SK-N-SH (cell line): ENCODE data around the gene CERS6. TPM values are rescaled to one million over a fixed set of nuclear protein-coding genes. Genes with fewer than 3 reads are reported as not detected.

Source experiments
- CTCF ChIA-PET: fragments of 300-600, 350-600 bp; formaldehyde crosslinking; extraction: SDS; loops from one replicate; lab custom pipeline; 2021; lab: Yijun Ruan, JAX
- POLR2A ChIA-PET: fragments of 350-600 bp; sonication (Branson Sonifier 250); formaldehyde crosslinking; extraction: SDS; loops from one replicate; lab custom pipeline; 2020; ENCODE audit warnings: antibody characterized with exemption, inconsistent platforms; lab: Yijun Ruan, JAX
- DNase-seq: peaks from one replicate; pipeline ENCODE4 v3.0.0; 2012
- H2AFZ ChIP-seq: fragments of 200-600 bp; sonication (generic); 2 replicates; pipeline ENCODE4 v1.8.1; 2016; ENCODE audit warnings: antibody characterized with exemption, mild to moderate bottlenecking, low read depth
- H3F3A ChIP-seq: fragments of 200-600 bp; sonication (generic); replicated peaks from 2 replicates; pipeline ENCODE3; 2016; ENCODE audit warnings: antibody characterized with exemption, mild to moderate bottlenecking; ENCODE audit not compliant: insufficient read depth
- H3K27ac ChIP-seq, 2 experiments: fragments of 200-500 bp in 1 of 2; fragments of 200-600 bp in 1 of 2; sonication (Bioruptor generic) in 1 of 2; sonication (generic), shearing (Covaris generic) in 1 of 2; 2 replicates each; pipeline versions ENCODE4 v1.5.1 to v1.6.1; 2014 to 2016; ENCODE audit warnings: low read depth in 2 of 2, inconsistent platforms in 1 of 2, low read length in 1 of 2, mild to moderate bottlenecking in 1 of 2, mixed read lengths in 1 of 2
- H3K27me3 ChIP-seq: fragments of 200-600 bp; sonication (generic), shearing (Covaris generic); 2 replicates; pipeline ENCODE4 v1.6.1; 2016; ENCODE audit warnings: mixed run types; ENCODE audit not compliant: insufficient read depth
- H3K36me3 ChIP-seq, 2 experiments: fragments of 200-500 bp in 1 of 2; fragments of 200-600 bp in 1 of 2; sonication (Bioruptor generic) in 1 of 2; sonication (generic) in 1 of 2; replicated peaks in 1 of 2; 2 replicates each; pipeline versions ENCODE3 to v1.5.1; 2014 to 2016; ENCODE audit warnings: low read length in 1 of 2, mild to moderate bottlenecking in 1 of 2; ENCODE audit not compliant: insufficient read depth in 2 of 2, control insufficient read depth in 1 of 2
- H3K4me1 ChIP-seq, 2 experiments: fragments of 200-500 bp in 1 of 2; fragments of 200-600 bp in 1 of 2; sonication (Bioruptor generic) in 1 of 2; sonication (generic), shearing (Covaris generic) in 1 of 2; 2 replicates each; pipeline versions ENCODE4 v1.5.1 to v1.6.1; 2014 to 2016; ENCODE audit warnings: low read depth in 1 of 2, low read length in 1 of 2, mixed run types in 1 of 2; ENCODE audit not compliant: insufficient read depth in 2 of 2, control insufficient read depth in 1 of 2
- H3K4me2 ChIP-seq: fragments of 200-600 bp; sonication (generic), shearing (Covaris generic); 2 replicates; pipeline ENCODE4 v1.6.1; 2017; ENCODE audit warnings: mixed run types
- H3K4me3 ChIP-seq, 2 experiments: fragments of 200-500 bp in 1 of 2; fragments of 200-600 bp in 1 of 2; sonication (Bioruptor generic) in 1 of 2; sonication (generic), shearing (Covaris generic) in 1 of 2; 2 replicates each; pipeline versions ENCODE4 v1.5.1 to v1.8.1; 2014 to 2016; ENCODE audit warnings: low read depth in 2 of 2, inconsistent platforms in 1 of 2, low read length in 1 of 2, mild to moderate bottlenecking in 1 of 2, mixed read lengths in 1 of 2, moderate library complexity in 1 of 2
- H3K79me2 ChIP-seq: fragments of 200-600 bp; sonication (generic); 2 replicates; pipeline ENCODE4 v1.8.1; 2017; ENCODE audit warnings: mild to moderate bottlenecking; ENCODE audit not compliant: insufficient read depth
- H3K9ac ChIP-seq: fragments of 200-600 bp; sonication (generic); 2 replicates; pipeline ENCODE4 v1.6.1; 2017; ENCODE audit warnings: mixed run types
- H3K9me2 ChIP-seq: fragments of 200-600 bp; sonication (generic); 2 replicates; pipeline ENCODE4 v1.6.1; 2017; ENCODE audit warnings: mixed run types
- H3K9me3 ChIP-seq: fragments of 200-600 bp; sonication (generic); 2 replicates; pipeline ENCODE4 v1.6.1; 2017; ENCODE audit warnings: mixed run types, mild to moderate bottlenecking, moderate library complexity
- H4K20me1 ChIP-seq: fragments of 200-600 bp; sonication (generic); 2 replicates; pipeline ENCODE4 v1.6.1; 2017; ENCODE audit warnings: mild to moderate bottlenecking, mixed run types; ENCODE audit not compliant: insufficient read depth
- EZH2phosphoT487 ChIP-seq: fragments of 200-600 bp; sonication (generic); IDR thresholded peaks from 2 replicates; pipeline ENCODE4 v1.6.1; 2017; ENCODE audit warnings: low read depth, mixed run types, mild to moderate bottlenecking, antibody characterized with exemption, moderate library complexity, borderline replicate concordance
- FOXJ3 ChIP-seq: sonication (generic); formaldehyde crosslinking; IDR thresholded peaks from 2 replicates; pipeline ENCODE4 v1.5.1; 2020; ENCODE audit warnings: mild to moderate bottlenecking, missing genetic modification reagents
- FOXM1 ChIP-seq: IDR thresholded peaks from 2 replicates; pipeline ENCODE4 v1.4.0; 2012; ENCODE audit warnings: low read depth, mild to moderate bottlenecking
- GATA2 ChIP-seq: sonication (generic); formaldehyde crosslinking; IDR thresholded peaks from 2 replicates; pipeline ENCODE4 v1.5.0; 2020; ENCODE audit warnings: mild to moderate bottlenecking, missing genetic modification reagents
- MXI1 ChIP-seq: IDR thresholded peaks from 2 replicates; pipeline ENCODE4 v1.6.1; 2012; ENCODE audit warnings: mild to moderate bottlenecking, low read depth, low read length, improper control_type of control experiment
- TAF1 ChIP-seq: IDR thresholded peaks from 2 replicates; pipeline ENCODE4 v1.6.1; 2012; ENCODE audit warnings: low read depth, mild to moderate bottlenecking, low read length, moderate library complexity, borderline replicate concordance
- TCF12 ChIP-seq: IDR thresholded peaks from 2 replicates; pipeline ENCODE4 v1.4.0; 2012
- TEAD4 ChIP-seq: IDR thresholded peaks from 2 replicates; pipeline ENCODE4 v1.4.0; 2012; ENCODE audit warnings: mild to moderate bottlenecking, borderline replicate concordance; ENCODE audit not compliant: insufficient read depth
- YY1 ChIP-seq: IDR thresholded peaks from 2 replicates; pipeline ENCODE4 v1.4.0; 2012; ENCODE audit warnings: low read depth, mild to moderate bottlenecking
- WGBS: methylation state at CpG from one replicate; pipeline ENCODE4 v1.1.6; 2017; ENCODE audit warnings: low lambda C conversion rate; 5-methylcytosine and 5-hydroxymethylcytosine counted together
- polyA plus RNA-seq, 3 experiments: library from polyadenylated mRNA; depleted of rRNA; stranded (reverse); fragments of >200 nt; gene quantifications; 2 replicates each; pipeline ENCODE4 v1.2.3, GENCODE V29; 2012
- TF ChIP-seq, protein P1 (sequence below): IDR thresholded peaks from 2 replicates; pipeline ENCODE4 v1.4.0; 2012; ENCODE audit warnings: low read depth, borderline replicate concordance
- TF ChIP-seq, protein P2 (sequence below): fragments of 150-350 bp; IDR thresholded peaks from 2 replicates; pipeline ENCODE4 v1.6.1; 2017; ENCODE audit warnings: antibody characterized with exemption, low read length, low read depth, borderline replicate concordance

Gene CERS6
- polyA plus RNA-seq, 1 of the 3 experiments (the other 2 are of a cell fraction) = 1.8 TPM

DNA sequence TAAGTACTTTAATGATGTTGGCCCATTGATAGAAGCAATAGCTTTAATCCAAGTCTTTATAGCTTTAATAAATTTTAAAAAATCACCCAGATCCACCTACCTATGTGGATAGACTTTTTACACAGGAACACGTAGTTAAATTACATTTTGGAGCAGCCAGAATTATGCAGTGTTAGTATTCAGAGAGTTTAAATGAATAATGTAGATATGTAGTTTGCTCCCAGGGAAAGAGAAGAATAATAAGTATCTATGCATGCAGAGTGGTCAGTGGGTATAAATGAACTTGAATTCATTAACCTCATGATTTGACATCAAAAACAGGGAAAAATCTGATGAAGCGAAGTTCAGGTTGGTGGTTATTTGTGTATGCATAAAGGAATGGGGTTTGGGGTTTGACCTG is 146.3 kb downstream of the CERS6 start:
- 90% methylated on average over 2 of the region's 2 CpGs for WGBS

DNA sequence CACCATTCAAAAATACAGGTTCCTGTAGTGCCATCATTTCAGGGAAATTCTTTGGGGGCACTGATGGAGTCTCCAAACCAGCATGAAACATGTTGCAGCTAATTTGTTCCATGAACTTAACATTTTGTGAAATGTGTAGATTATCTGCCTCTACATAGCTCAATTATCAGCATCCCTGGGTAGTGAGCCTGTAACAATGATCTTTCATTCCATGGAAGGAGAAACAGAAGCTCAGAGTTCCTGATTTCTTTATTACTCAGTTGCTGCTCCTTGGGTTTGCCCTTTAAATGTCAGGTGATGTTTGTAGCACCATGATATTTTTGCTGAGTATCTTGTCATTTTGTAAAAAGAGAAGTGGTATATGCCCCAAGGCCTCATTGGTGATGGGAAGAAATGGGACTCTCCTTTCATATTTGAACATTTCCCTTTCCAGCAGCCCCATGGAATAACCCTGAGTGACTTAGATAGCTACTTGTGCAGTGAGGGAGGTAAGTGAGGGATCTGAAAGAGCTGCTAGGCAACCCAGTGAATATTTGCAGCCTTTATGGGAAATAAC is 146.9 kb downstream of the CERS6 start:
- H4K20me1 ChIP-seq = no peaks in the 10 kb centered on the region
- no peaks in the 10 kb centered on the region for H3F3A ChIP-seq
- TF ChIP-seq TAF1 (no peak), EZH2phosphoT487 (no peak), YY1 (no peak), GATA2 (CRISPR knock-in tag) (no peak), TEAD4 (no peak), FOXJ3 (CRISPR knock-in tag) (no peak), MXI1 (no peak), TCF12 (no peak), FOXM1 (no peak)
- TF ChIP-seq, protein P1, sequence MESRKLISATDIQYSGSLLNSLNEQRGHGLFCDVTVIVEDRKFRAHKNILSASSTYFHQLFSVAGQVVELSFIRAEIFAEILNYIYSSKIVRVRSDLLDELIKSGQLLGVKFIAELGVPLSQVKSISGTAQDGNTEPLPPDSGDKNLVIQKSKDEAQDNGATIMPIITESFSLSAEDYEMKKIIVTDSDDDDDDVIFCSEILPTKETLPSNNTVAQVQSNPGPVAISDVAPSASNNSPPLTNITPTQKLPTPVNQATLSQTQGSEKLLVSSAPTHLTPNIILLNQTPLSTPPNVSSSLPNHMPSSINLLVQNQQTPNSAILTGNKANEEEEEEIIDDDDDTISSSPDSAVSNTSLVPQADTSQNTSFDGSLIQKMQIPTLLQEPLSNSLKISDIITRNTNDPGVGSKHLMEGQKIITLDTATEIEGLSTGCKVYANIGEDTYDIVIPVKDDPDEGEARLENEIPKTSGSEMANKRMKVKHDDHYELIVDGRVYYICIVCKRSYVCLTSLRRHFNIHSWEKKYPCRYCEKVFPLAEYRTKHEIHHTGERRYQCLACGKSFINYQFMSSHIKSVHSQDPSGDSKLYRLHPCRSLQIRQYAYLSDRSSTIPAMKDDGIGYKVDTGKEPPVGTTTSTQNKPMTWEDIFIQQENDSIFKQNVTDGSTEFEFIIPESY = no peak
- TF ChIP-seq, protein P2, sequence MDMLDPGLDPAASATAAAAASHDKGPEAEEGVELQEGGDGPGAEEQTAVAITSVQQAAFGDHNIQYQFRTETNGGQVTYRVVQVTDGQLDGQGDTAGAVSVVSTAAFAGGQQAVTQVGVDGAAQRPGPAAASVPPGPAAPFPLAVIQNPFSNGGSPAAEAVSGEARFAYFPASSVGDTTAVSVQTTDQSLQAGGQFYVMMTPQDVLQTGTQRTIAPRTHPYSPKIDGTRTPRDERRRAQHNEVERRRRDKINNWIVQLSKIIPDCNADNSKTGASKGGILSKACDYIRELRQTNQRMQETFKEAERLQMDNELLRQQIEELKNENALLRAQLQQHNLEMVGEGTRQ = no peak
- no peak overlapping the region for H2AFZ ChIP-seq
- no peaks in the 10 kb centered on the region for H3K27me3 ChIP-seq
- H3K79me2 ChIP-seq = no peaks in the 10 kb centered on the region
- ChIA-PET POLR2A (interaction anchor here (1.1 kb wide), 1 partner anchor 25 kb away, joined by 3 read pairs; no protein-coding TSS in a partner anchor), CTCF (no interaction called here)
- H3K27ac ChIP-seq = no peak overlapping the region
- H3K4me3 ChIP-seq = no peak overlapping the region
- no peaks in the 10 kb centered on the region for H3K36me3 ChIP-seq
- DNase-seq = no peak
- H3K9ac ChIP-seq = no peak overlapping the region
- no peak overlapping the region for H3K4me2 ChIP-seq
- H3K9me3 ChIP-seq = no peaks in the 10 kb centered on the region
- H3K9me2 ChIP-seq = no peaks in the 10 kb centered on the region
- no peaks in the 10 kb centered on the region for H3K4me1 ChIP-seq

More for the DNA sequence above, 146.3 kb downstream of the CERS6 start:
- H3K4me3 ChIP-seq = no peak overlapping the region
- H3K9me3 ChIP-seq = no peaks in the 10 kb centered on the region
- H3K9ac ChIP-seq = no peak overlapping the region
- no peak overlapping the region for H3K4me2 ChIP-seq
- ChIA-PET CTCF (no interaction called here), POLR2A (no interaction called here)
- H3K27me3 ChIP-seq = no peaks in the 10 kb centered on the region
- H3K36me3 ChIP-seq = no peaks in the 10 kb centered on the region
- DNase-seq = no peak
- no peaks in the 10 kb centered on the region for H3K79me2 ChIP-seq
- no peaks in the 10 kb centered on the region for H4K20me1 ChIP-seq
- no peak overlapping the region for H2AFZ ChIP-seq
- no peaks in the 10 kb centered on the region for H3K9me2 ChIP-seq
- TF ChIP-seq, protein P2 = no peak
- no peak for TF ChIP-seq TCF12
- TF ChIP-seq TAF1 = no peak
- TF ChIP-seq, all 33 proteins: peak for 0
- Histone ChIP-seq H3K27ac (no peak overlapping the region), H3F3A (no peaks in the 10 kb centered on the region), H3K4me1 (no peaks in the 10 kb centered on the region)
